Tibial artery (tissue), 4 donors: ENCODE data around the gene CA5B.

Experiments
- DNase-seq, 2 donors: peaks; one replicate each; pipeline ENCODE4 v3.0.0-alpha.2; 2019
- H3K27ac ChIP-seq, 2 donors: fragments of 200-600 bp; sonication (generic) in 1 of 2; 1 replicate in 1 of 2; 2 replicates in 1 of 2; pipeline ENCODE4 v1.5.1; 2018 to 2019; ENCODE audit warnings: mild to moderate bottlenecking in 1 of 2
- H3K27me3 ChIP-seq, 2 donors: fragments of 200-600 bp; sonication (generic) in 1 of 2; one replicate each; pipeline versions ENCODE4 v1.5.1 to v1.6.0; 2016 to 2019
- H3K36me3 ChIP-seq, 3 donors: fragments of 200-600 bp; sonication (generic) in 2 of 3; one replicate each; pipeline ENCODE4 v1.5.1; 2016 to 2019; ENCODE audit warnings: mild to moderate bottlenecking in 2 of 3
- H3K4me1 ChIP-seq, 4 donors: fragments of 200-600 bp; sonication (generic) in 2 of 4; 1 replicate in 3 of 4; 2 replicates in 1 of 4; pipeline ENCODE4 v1.5.1; 2016 to 2019
- H3K4me3 ChIP-seq, 2 donors: fragments of 200-600 bp; sonication (generic) in 1 of 2; 1 replicate in 1 of 2; 2 replicates in 1 of 2; pipeline ENCODE4 v1.5.1; 2018 to 2019; ENCODE audit warnings: mild to moderate bottlenecking in 2 of 2
- H3K9me3 ChIP-seq, 3 donors: fragments of 200-600 bp; sonication (generic) in 1 of 3; one replicate each; pipeline ENCODE4 v1.5.1; 2016 to 2019
- intact Hi-C: fragments of 100-400 bp; cut with DNase I; formaldehyde crosslinking; loops from one replicate; pipeline ENCODE4 v1.15.0; 2023; ENCODE audit warnings: low total_unique reads
- TF ChIP-seq, protein P1 (sequence below), 2 experiments: fragments of 200-600 bp in 1 of 2; fragments of 450-650 bp in 1 of 2; IDR thresholded peaks; one replicate each; pipeline ENCODE4 v1.5.1; 2017 to 2019; ENCODE audit warnings: antibody characterized with exemption in 2 of 2, mild to moderate bottlenecking in 1 of 2, moderate library complexity in 1 of 2

Gene CA5B

DNA sequence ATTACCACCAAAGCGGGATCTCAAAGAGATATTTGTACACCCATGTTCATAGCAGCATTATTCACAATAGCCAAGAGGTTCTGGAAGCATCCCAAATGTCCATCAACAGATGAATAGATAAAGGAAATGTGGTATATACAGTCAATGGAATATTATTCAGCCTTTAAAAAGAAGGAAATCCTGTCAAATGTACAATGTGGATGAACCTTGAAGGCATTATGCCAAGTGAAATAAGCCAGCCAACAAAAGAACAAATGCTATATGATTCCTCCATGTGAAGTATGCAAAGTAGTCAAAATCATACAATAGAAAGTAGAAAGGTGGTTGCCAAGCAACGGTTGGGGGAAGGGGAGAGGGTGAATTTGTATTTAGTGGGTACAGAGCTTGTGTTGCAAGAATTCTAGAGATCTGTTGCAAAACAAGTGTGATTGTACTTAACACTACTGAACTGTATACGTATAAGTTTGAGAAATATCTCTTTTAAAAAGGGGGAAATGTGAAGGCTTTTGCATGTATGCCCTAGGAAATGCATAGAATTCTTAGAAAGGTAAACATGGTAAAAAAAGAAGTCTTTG lies 47.2 kb downstream of the CA5B start:
- Histone ChIP-seq H3K27me3 (no peaks in the 10 kb centered on the region), H3K9me3 (no peaks in the 10 kb centered on the region), H3K36me3 (peaks cover 0 to 45% (median 29%) of the 10 kb centered on the region in 3 donors), H3K4me1 (peaks cover 0 to 6% (median 0%) of the 10 kb centered on the region in 4 donors), H3K27ac (no peak overlapping the region), H3K4me3 (no peak overlapping the region)
- TF ChIP-seq, protein P1, sequence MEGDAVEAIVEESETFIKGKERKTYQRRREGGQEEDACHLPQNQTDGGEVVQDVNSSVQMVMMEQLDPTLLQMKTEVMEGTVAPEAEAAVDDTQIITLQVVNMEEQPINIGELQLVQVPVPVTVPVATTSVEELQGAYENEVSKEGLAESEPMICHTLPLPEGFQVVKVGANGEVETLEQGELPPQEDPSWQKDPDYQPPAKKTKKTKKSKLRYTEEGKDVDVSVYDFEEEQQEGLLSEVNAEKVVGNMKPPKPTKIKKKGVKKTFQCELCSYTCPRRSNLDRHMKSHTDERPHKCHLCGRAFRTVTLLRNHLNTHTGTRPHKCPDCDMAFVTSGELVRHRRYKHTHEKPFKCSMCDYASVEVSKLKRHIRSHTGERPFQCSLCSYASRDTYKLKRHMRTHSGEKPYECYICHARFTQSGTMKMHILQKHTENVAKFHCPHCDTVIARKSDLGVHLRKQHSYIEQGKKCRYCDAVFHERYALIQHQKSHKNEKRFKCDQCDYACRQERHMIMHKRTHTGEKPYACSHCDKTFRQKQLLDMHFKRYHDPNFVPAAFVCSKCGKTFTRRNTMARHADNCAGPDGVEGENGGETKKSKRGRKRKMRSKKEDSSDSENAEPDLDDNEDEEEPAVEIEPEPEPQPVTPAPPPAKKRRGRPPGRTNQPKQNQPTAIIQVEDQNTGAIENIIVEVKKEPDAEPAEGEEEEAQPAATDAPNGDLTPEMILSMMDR (IDR thresholded peaks at IDR 0.05) = no peak
- no peak for DNase-seq
- intact Hi-C loops = no loop called here

DNA sequence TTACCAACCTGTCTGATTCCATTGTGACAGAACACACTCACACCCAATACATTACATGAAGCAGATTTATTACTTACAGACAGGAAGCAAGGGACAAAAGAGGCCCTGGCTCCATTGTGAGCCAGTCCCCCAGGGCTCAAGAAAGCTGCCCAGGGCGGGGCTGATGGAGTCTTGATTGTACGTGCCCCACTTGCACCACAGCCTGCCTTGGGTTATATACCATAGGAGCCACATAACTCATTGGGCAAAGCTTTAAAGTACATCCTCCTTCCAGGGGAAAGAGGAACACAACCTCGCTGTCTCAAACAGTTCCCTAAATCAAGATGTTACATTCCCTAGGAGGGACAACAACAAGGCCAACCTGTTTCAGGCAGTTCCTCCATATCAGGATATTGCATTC lies 48.8 kb downstream of the CA5B start:
- DNase-seq = no peak
- no peaks in the 10 kb centered on the region for H3K27me3 ChIP-seq
- H3K4me3 ChIP-seq = no peak overlapping the region
- no peak overlapping the region for H3K27ac ChIP-seq
- intact Hi-C loops = no loop called here
- H3K4me1 ChIP-seq = peaks cover 0 to 12% (median 4%) of the 10 kb centered on the region in 4 donors
- no peaks in the 10 kb centered on the region for H3K9me3 ChIP-seq
- H3K36me3 ChIP-seq = peaks cover 0 to 29% (median 15%) of the 10 kb centered on the region in 3 donors
- TF ChIP-seq, protein P1 (IDR thresholded peaks at IDR 0.05) = no peak

DNA sequence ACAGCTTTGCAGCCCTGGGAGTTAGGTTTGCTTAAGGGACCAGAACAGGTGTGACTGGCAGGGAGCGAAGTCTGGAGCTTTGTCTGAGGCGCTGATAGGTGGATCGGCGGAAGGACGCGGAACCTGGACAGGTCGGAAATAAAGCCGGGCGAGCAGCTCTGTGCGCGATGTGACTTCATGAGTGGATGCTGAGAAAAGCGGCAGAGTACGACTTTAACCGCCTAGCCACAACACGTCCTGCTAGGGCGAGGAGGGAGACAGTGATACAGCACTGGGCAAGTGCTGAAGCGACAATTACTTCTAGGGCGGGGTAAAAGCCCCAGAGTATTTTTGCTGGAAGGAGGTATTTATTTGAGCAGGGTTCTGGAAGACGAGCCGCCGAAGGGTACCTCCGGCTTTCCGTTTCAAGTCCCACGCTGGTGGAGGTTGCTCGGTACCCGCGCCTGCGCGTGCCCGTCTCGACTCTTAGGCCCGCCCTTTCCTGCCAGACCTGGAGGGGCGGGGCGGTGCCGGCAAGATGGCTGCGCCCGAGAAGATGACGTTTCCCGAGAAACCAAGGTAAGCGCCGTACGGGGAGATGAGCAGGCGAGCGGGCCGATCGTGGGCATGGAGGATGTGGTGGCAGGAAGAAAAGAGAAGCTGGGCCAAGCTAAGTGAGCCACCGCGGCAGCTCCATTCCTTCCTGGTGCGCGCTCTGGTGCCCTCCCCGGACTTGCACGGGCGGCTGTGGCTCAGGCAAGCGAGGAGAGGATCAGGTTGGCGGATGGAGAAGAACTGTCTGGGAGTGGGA lies 52.1 kb downstream of the CA5B start, which contains the start of gene ZRSR2:
Gene ZRSR2, plus strand, starts transcription at position 506 of the 790 bp plus-strand sequence. Its CDS starts 12 bp downstream, at position 518.
- Histone ChIP-seq H3K27ac (peak within 1 kb of the TSS; percentile 85 to 88), H3K4me1 (peaks cover 0 to 16% (median 6%) of the 10 kb centered on the region in 4 donors), H3K27me3 (no peaks in the 10 kb centered on the region), H3K4me3 (peak within 1 kb of the TSS; percentile 70 to 73), H3K36me3 (peaks cover 0 to 9% (median 0%) of the 10 kb centered on the region in 3 donors), H3K9me3 (no peaks in the 10 kb centered on the region)
- TF ChIP-seq, protein P1 (IDR thresholded peaks at IDR 0.05) = peak in 1 of 2 experiments; percentile 6
- DNase-seq = peak; percentile 75 to 86
- intact Hi-C loops = loop anchor here (5.0 kb wide), 1 partner anchor 108 kb away; no protein-coding TSS in a partner anchor

DNA sequence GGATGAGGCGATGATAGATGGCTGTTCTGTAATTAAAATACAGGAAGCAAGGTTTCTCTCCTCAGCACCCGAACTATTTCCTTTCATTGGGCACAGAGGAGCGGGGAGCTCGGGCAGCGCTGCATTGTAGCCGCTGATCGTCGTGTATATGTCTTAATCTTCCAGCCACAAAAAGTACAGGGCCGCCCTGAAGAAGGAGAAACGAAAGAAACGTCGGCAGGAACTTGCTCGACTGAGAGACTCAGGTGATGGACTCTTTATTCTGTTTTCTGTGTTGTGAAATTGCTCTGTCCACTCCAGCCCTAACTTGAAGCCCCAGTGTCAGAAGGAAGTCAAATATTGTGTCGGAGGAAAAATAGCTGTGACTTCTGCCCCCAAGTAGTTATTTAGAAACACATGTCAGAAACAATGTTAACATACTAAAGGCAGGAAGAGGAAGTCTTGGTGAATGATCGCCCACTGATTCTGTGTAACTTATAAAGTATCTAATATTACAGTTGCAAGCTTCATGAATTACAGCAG lies 52.8 kb downstream of the CA5B start:
- intact Hi-C loops = loop anchor here (5.0 kb wide), 1 partner anchor 109 kb away; no protein-coding TSS in a partner anchor

DNA sequence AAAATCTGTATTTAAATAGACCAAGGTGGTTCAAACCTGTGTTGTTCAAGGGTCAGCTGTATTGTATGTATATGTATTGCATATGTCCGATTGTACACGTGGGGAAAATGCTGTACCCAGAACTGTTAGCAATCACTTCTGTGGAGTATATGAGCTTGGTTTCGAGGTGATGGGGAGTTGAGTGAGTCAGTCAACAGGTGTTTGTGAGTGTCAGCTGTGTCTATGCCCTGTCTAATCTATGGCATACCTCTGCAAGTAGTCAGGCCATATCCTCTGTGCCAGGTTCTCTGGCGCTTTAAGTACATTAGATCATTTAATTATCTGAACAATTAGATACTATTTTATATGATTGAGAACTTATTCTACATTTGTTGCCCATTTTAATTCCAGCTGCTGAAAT lies 59.6 kb downstream of the CA5B start:
- Histone ChIP-seq H3K4me3 (no peak overlapping the region), H3K27me3 (no peaks in the 10 kb centered on the region), H3K36me3 (peaks cover 0 to 42% (median 13%) of the 10 kb centered on the region in 3 donors), H3K9me3 (no peaks in the 10 kb centered on the region), H3K27ac (no peak overlapping the region), H3K4me1 (no peaks in the 10 kb centered on the region)
- intact Hi-C loops = no loop called here
- TF ChIP-seq, protein P1 (IDR thresholded peaks at IDR 0.05) = no peak
- DNase-seq = no peak

More for the DNA sequence above, 52.8 kb downstream of the CA5B start:
- no peak for DNase-seq
- Histone ChIP-seq H3K4me3 (peak overlapping the region; percentile 70 to 73), H3K27me3 (no peaks in the 10 kb centered on the region), H3K4me1 (peaks cover 0 to 16% (median 6%) of the 10 kb centered on the region in 4 donors), H3K27ac (peak overlapping the region; percentile 85 to 88), H3K9me3 (no peaks in the 10 kb centered on the region), H3K36me3 (peaks cover 0 to 13% (median under 1%) of the 10 kb centered on the region in 3 donors)
- TF ChIP-seq, protein P1 (IDR thresholded peaks at IDR 0.05) = no peak
